Ascending aorta (tissue), 2 donors: ENCODE results near the gene TMEM116. TPM values are rescaled to one million over a fixed set of nuclear protein-coding genes. Genes with fewer than 3 reads are reported as not detected.

Source experiments
- DNase-seq, 2 donors: peaks; one replicate each; pipeline ENCODE4 v3.0.0-alpha.2; 2019; ENCODE audit warnings: low spot score in 2 of 2
- H3K27ac ChIP-seq, 2 donors: fragments of 200-600 bp; sonication (generic); one replicate each; pipeline ENCODE4 v1.5.1; 2016 to 2017; ENCODE audit warnings: mild to moderate bottlenecking in 1 of 2
- H3K27me3 ChIP-seq: fragments of 200-600 bp; sonication (generic); one replicate; pipeline ENCODE4 v1.5.1; 2017
- H3K36me3 ChIP-seq, 2 donors: fragments of 200-600 bp; sonication (generic); one replicate each; pipeline ENCODE4 v1.5.1; 2016
- H3K4me1 ChIP-seq, 2 donors: fragments of 200-600 bp; sonication (generic); one replicate each; pipeline ENCODE4 v1.5.1; 2016 to 2017; ENCODE audit warnings: mild to moderate bottlenecking in 1 of 2
- H3K4me3 ChIP-seq, 2 donors: fragments of 200-600 bp; sonication (generic); one replicate each; pipeline ENCODE4 v1.5.1; 2016 to 2017; ENCODE audit warnings: mild to moderate bottlenecking in 1 of 2
- H3K9me3 ChIP-seq, 2 donors: fragments of 200-600 bp; sonication (generic); one replicate each; pipeline ENCODE4 v1.5.1; 2016
- intact Hi-C: fragments of 100-400 bp; cut with DNase I; formaldehyde crosslinking; loops from one replicate; pipeline ENCODE4 v1.15.1; 2023
- total RNA-seq: library from RNA; depleted of rRNA; stranded (reverse); fragments of >200 nt; gene quantifications from one replicate; pipeline ENCODE4 v1.1.0, GENCODE V29; 2016
- TF ChIP-seq, protein P1 (sequence below), 3 experiments: fragments of 200-600 bp in 2 of 3; fragments of 450-650 bp in 1 of 3; sonication (generic) in 2 of 3; IDR thresholded peaks; one replicate each; pipeline ENCODE4 v1.5.1; 2016 to 2019; ENCODE audit warnings: antibody characterized with exemption in 3 of 3, mild to moderate bottlenecking in 1 of 3, moderate library complexity in 1 of 3

The TMEM116 gene
- total RNA-seq, 1 donor from 2014 or later: 2.2 TPM

DNA sequence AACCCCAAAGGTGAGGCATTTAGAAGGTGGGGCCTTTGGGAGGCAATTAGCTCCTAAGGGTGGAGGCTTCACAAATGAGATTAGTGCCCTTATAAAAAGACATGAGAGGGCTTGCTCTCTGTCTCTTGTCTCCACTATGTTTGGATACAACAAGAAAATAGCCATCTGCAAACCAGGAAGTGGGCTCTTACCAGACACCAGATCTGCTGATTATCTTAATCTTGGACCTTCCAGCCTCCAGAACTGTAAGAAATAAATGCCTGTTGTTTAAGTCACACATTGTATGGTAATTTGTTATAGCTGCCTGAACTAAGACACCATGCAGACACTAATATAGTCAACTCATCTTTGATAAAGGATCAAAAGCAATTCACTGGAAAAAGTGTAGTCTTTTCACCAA, 34.4 kb downstream of the TMEM116 start:
- no peaks in the 10 kb centered on the region for H3K27me3 ChIP-seq
- H3K36me3 ChIP-seq: no peaks in the 10 kb centered on the region
- DNase-seq: no peak
- H3K9me3 ChIP-seq: no peaks in the 10 kb centered on the region
- TF ChIP-seq, protein P1, sequence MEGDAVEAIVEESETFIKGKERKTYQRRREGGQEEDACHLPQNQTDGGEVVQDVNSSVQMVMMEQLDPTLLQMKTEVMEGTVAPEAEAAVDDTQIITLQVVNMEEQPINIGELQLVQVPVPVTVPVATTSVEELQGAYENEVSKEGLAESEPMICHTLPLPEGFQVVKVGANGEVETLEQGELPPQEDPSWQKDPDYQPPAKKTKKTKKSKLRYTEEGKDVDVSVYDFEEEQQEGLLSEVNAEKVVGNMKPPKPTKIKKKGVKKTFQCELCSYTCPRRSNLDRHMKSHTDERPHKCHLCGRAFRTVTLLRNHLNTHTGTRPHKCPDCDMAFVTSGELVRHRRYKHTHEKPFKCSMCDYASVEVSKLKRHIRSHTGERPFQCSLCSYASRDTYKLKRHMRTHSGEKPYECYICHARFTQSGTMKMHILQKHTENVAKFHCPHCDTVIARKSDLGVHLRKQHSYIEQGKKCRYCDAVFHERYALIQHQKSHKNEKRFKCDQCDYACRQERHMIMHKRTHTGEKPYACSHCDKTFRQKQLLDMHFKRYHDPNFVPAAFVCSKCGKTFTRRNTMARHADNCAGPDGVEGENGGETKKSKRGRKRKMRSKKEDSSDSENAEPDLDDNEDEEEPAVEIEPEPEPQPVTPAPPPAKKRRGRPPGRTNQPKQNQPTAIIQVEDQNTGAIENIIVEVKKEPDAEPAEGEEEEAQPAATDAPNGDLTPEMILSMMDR (IDR thresholded peaks at IDR 0.05): no peak
- intact Hi-C loops: no loop called here
- H3K4me1 ChIP-seq: no peaks in the 10 kb centered on the region
- H3K4me3 ChIP-seq: no peak overlapping the region
- H3K27ac ChIP-seq: no peak overlapping the region

DNA sequence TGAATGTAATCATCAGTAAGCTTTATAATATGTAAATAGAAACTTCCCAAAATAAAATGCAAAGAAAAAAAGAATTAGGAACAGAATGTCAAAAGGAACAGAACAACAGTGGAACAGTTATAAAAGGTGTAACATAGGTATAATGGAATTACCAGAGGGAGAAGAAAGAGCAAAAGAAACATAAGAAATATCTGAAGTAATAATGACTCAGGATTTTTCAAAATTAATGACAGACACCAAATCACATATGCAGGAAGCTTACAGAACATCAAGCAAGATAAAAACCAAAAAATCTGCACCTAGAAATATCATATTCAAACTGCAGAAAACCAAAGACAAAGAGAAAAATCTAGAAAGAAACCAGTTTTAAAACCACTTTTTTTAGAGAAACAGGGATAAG, 36.1 kb downstream of the TMEM116 start:
- TF ChIP-seq, protein P1 (IDR thresholded peaks at IDR 0.05): no peak
- H3K27ac ChIP-seq: no peak overlapping the region
- H3K4me3 ChIP-seq: no peak overlapping the region
- intact Hi-C loops: no loop called here
- H3K4me1 ChIP-seq: no peaks in the 10 kb centered on the region
- no peaks in the 10 kb centered on the region for H3K27me3 ChIP-seq
- no peaks in the 10 kb centered on the region for H3K9me3 ChIP-seq
- no peaks in the 10 kb centered on the region for H3K36me3 ChIP-seq
- no peak for DNase-seq

DNA sequence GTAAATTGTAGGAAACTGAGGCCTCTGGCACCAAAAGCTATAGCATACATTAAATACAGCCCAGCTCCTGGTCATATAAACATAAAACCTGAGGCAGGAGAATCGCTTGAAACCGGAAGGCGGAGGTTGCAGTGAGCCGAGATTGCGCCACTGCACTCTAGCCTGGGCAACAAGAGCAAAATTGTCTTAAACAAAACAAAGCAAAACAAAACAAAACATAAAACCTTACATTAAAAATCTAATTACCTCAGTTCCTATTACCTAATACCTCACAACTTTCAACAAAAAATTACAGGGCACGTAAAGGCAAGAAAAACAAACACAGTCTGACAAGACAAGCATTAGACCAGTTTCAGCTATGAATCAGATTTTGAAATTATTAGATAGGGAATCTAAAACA, 36.7 kb downstream of the TMEM116 start:
- Histone ChIP-seq H3K36me3 (no peaks in the 10 kb centered on the region), H3K9me3 (peaks cover 0 to 5% of the 10 kb centered on the region in 2 donors), H3K27me3 (no peaks in the 10 kb centered on the region), H3K4me1 (no peaks in the 10 kb centered on the region), H3K27ac (no peak overlapping the region), H3K4me3 (no peak overlapping the region)
- intact Hi-C loops: no loop called here
- no peak for DNase-seq
- TF ChIP-seq, protein P1 (IDR thresholded peaks at IDR 0.05): no peak

DNA sequence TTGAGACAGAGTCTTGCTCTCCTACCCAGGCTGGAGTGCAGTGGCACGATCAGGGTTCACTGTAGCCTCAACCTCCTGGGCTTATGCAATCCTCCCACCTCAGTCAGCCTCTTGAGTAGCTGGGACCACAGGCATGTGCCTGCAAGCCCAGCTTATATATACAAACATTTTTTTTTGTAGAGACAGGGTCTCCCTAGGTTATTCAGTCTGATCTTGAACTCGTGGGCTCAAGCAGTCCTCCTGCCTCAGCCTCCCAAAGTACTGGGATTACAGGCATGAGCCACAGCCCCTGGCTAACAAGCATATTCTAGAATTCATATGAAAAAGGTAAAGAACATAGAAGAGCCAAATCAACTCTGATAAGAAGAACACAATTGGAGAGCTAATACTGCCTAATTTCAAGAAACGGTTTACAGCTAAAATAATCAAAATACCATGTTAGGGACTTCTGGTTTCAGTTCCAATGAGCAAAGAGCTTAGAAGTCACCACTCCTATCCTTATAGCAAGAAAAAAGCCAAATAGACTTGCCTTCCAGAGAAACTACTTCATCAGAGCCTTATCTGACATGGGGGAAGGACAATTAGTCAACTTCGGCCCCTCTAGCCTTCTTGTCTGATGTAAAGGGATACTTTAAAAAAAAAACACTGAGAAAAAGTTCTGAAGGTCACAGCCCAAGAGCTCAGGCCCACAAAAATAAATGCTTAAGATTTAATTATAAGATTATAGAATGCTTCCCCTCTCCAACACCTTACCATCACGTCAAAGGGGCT, 37.6 kb downstream of the TMEM116 start:
- DNase-seq: no peak
- H3K4me1 ChIP-seq: no peaks in the 10 kb centered on the region
- TF ChIP-seq, protein P1 (IDR thresholded peaks at IDR 0.05): no peak
- intact Hi-C loops: no loop called here
- peaks cover 0 to 14% of the 10 kb centered on the region in 2 donors for H3K9me3 ChIP-seq
- H3K36me3 ChIP-seq: no peaks in the 10 kb centered on the region
- H3K4me3 ChIP-seq: no peak overlapping the region
- no peaks in the 10 kb centered on the region for H3K27me3 ChIP-seq
- no peak overlapping the region for H3K27ac ChIP-seq

DNA sequence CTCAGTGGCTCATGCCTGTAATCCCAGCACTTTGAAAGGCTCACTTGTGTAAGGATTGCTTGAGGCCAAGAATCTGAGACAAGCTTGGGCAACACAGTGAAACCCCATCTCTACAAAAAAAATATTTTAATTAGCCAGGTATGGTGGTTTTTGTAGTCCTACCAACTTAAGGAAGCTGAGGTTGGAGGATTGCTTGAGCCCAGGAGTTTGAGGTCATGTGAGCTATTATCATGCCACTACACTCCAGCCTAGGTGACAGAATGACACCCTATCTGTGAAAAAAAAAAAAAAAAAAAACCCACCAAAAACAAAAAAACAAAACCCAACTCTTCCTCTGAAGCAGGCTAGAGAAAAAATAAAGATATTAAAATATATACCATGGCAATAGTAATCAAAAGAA, 41.2 kb downstream of the TMEM116 start:
- TF ChIP-seq, protein P1 (IDR thresholded peaks at IDR 0.05): no peak
- Histone ChIP-seq H3K27ac (no peak overlapping the region), H3K36me3 (no peaks in the 10 kb centered on the region), H3K9me3 (peaks cover 0 to 18% of the 10 kb centered on the region in 2 donors), H3K4me1 (no peaks in the 10 kb centered on the region), H3K27me3 (no peaks in the 10 kb centered on the region), H3K4me3 (no peak overlapping the region)
- intact Hi-C loops: no loop called here
- DNase-seq: no peak
